IMR-90 (cell line): ENCODE results near the gene SLC38A4. TPM values are rescaled to one million over a fixed set of nuclear protein-coding genes. Genes with fewer than 3 reads are reported as not detected.

Experiments used
- ATAC-seq: fragments of 200-7000 bp; cut with Tn5 transposase; 2 replicates; pipeline ENCODE4 v1.9.1; 2020; ENCODE audit warnings: low read depth, mild to moderate bottlenecking, moderate library complexity
- BruUV-seq: library from RNA; stranded (reverse); fragments of 400-500 nt; replicated peaks from 2 replicates; lab custom pipeline; 2021; lab: Mats Ljungman, UMichigan
- CTCF ChIA-PET: fragments of 300-600 bp; formaldehyde crosslinking; extraction: SDS; loops from one replicate; lab custom pipeline; 2021; ENCODE audit warnings: antibody characterized with exemption; lab: Yijun Ruan, JAX
- POLR2A ChIA-PET: fragments of 300-600 bp; sonication (Branson Sonifier 250); formaldehyde crosslinking; loops from one replicate; lab custom pipeline; 2022; ENCODE audit warnings: antibody characterized with exemption; ENCODE audit not compliant: unreplicated experiment; lab: Charles Lee
- DNase-seq: peaks from one replicate; pipeline ENCODE4 v3.0.0; 2013
- H2AFZ ChIP-seq: replicated peaks from 2 replicates; pipeline ENCODE3; 2013; ENCODE audit warnings: low read length, mild to moderate bottlenecking; ENCODE audit not compliant: poor library complexity
- H2AK5ac ChIP-seq: 2 replicates; pipeline ENCODE4 v1.6.1; 2013; ENCODE audit warnings: low read depth, low read length, inconsistent platforms
- H2AK9ac ChIP-seq: replicated peaks from 2 replicates; pipeline ENCODE3; 2013; ENCODE audit warnings: mild to moderate bottlenecking, low read depth, low read length, moderate library complexity; ENCODE audit not compliant: poor library complexity
- H2BK120ac ChIP-seq: 2 replicates; pipeline ENCODE4 v1.6.1; 2013; ENCODE audit warnings: low read depth, low read length, inconsistent platforms
- H2BK15ac ChIP-seq: 3 replicates; pipeline ENCODE4 v1.6.1; 2013; ENCODE audit warnings: low read depth, low read length, inconsistent platforms
- H2BK20ac ChIP-seq: 2 replicates; pipeline ENCODE4 v1.6.1; 2013; ENCODE audit warnings: low read depth, mild to moderate bottlenecking, inconsistent platforms, low read length, moderate library complexity
- H2BK5ac ChIP-seq: 2 replicates; pipeline ENCODE4 v1.6.1; 2013; ENCODE audit warnings: mild to moderate bottlenecking, low read depth, low read length, inconsistent platforms; ENCODE audit not compliant: poor library complexity, severe bottlenecking
- H3K14ac ChIP-seq: replicated peaks from 2 replicates; pipeline ENCODE4 v1.6.1; 2013; ENCODE audit warnings: low read depth, low read length, inconsistent platforms
- H3K18ac ChIP-seq: 2 replicates; pipeline ENCODE4 v1.6.1; 2013; ENCODE audit warnings: low read depth, low read length, control low read depth
- H3K23ac ChIP-seq: 2 replicates; pipeline ENCODE4 v1.6.1; 2013; ENCODE audit warnings: low read depth, low read length, inconsistent platforms
- H3K27ac ChIP-seq: 2 replicates; pipeline ENCODE4 v1.5.1; 2013; ENCODE audit warnings: mild to moderate bottlenecking, control low read depth, low read length; ENCODE audit not compliant: insufficient read depth
- H3K27me3 ChIP-seq: 2 replicates; pipeline ENCODE4 v1.6.1; 2013; ENCODE audit warnings: low read length; ENCODE audit not compliant: control insufficient read depth, insufficient read depth
- H3K36me3 ChIP-seq: 2 replicates; pipeline ENCODE4 v1.6.1; 2013; ENCODE audit warnings: low read length, mixed read lengths; ENCODE audit not compliant: control insufficient read depth, insufficient read depth
- H3K4ac ChIP-seq: 2 replicates; pipeline ENCODE4 v1.6.1; 2013; ENCODE audit warnings: low read depth, low read length, inconsistent platforms
- H3K4me1 ChIP-seq: 2 replicates; pipeline ENCODE4 v1.6.1; 2013; ENCODE audit warnings: low read length, mixed read lengths; ENCODE audit not compliant: control insufficient read depth, insufficient read depth
- H3K4me2 ChIP-seq: 2 replicates; pipeline ENCODE4 v1.6.1; 2013; ENCODE audit warnings: low read depth, mild to moderate bottlenecking, control low read depth, low read length, moderate library complexity
- H3K4me3 ChIP-seq: 2 replicates; pipeline ENCODE4 v1.5.1; 2013; ENCODE audit warnings: low read depth, mild to moderate bottlenecking, control low read depth, low read length, moderate library complexity; ENCODE audit not compliant: insufficient read depth
- H3K56ac ChIP-seq: 2 replicates; pipeline ENCODE4 v1.6.1; 2013; ENCODE audit warnings: low read length, inconsistent platforms; ENCODE audit not compliant: insufficient read depth; ENCODE audit errors: extremely low read depth
- H3K79me1 ChIP-seq, 2 experiments: 2 replicates each; pipeline ENCODE4 v1.6.1; 2013; ENCODE audit warnings: low read length in 2 of 2, inconsistent platforms in 1 of 2, low read depth in 1 of 2
- H3K9ac ChIP-seq: 2 replicates; pipeline ENCODE4 v1.6.1; 2013; ENCODE audit warnings: low read depth, low read length, control low read depth
- H3K9me1 ChIP-seq: 2 replicates; pipeline ENCODE4 v1.6.1; 2013; ENCODE audit warnings: low read length, inconsistent platforms; ENCODE audit not compliant: insufficient read depth
- H3K9me3 ChIP-seq: 2 replicates; pipeline ENCODE4 v1.6.1; 2013; ENCODE audit warnings: low read length; ENCODE audit not compliant: control insufficient read depth, insufficient read depth
- H4K20me1 ChIP-seq: 2 replicates; pipeline ENCODE4 v1.6.1; 2013; ENCODE audit warnings: low read length, inconsistent platforms; ENCODE audit not compliant: insufficient read depth
- H4K5ac ChIP-seq: 2 replicates; pipeline ENCODE4 v1.6.1; 2013; ENCODE audit warnings: mild to moderate bottlenecking, low read depth, low read length, control low read depth
- H4K8ac ChIP-seq, 2 experiments: 2 replicates each; pipeline ENCODE4 v1.6.1; 2013; ENCODE audit warnings: low read depth in 2 of 2, low read length in 2 of 2, control low read depth in 1 of 2, inconsistent platforms in 1 of 2
- H4K91ac ChIP-seq: 2 replicates; pipeline ENCODE4 v1.6.1; 2013; ENCODE audit warnings: low read depth, low read length, inconsistent platforms; ENCODE audit not compliant: insufficient read depth
- BHLHE40 ChIP-seq: fragments of 150-350 bp; IDR thresholded peaks from 2 replicates; pipeline ENCODE4 v1.6.1; 2016; ENCODE audit warnings: mild to moderate bottlenecking, low read depth, low read length
- CEBPB ChIP-seq: IDR thresholded peaks from 2 replicates; pipeline ENCODE4 v1.6.1; 2012; ENCODE audit warnings: low read depth, low read length, improper control_type of control experiment
- CHD1 ChIP-seq: IDR thresholded peaks from 2 replicates; pipeline ENCODE4 v1.6.1; 2012; ENCODE audit warnings: low read depth, low read length, improper control_type of control experiment
- FOS ChIP-seq: fragments of 150-350 bp; IDR thresholded peaks from 2 replicates; pipeline ENCODE4 v1.6.1; 2016; ENCODE audit warnings: low read depth, low read length
- MAFK ChIP-seq: IDR thresholded peaks from 2 replicates; pipeline ENCODE4 v1.6.1; 2012; ENCODE audit warnings: low read depth, low read length, improper control_type of control experiment
- MAZ ChIP-seq: IDR thresholded peaks from 2 replicates; pipeline ENCODE4 v1.6.1; 2012; ENCODE audit warnings: low read depth, mild to moderate bottlenecking, low read length, improper control_type of control experiment, moderate library complexity, borderline replicate concordance
- MXI1 ChIP-seq: IDR thresholded peaks from 2 replicates; pipeline ENCODE4 v1.6.1; 2012; ENCODE audit warnings: low read depth, mild to moderate bottlenecking, low read length, moderate library complexity, borderline replicate concordance
- NFE2L2 ChIP-seq: fragments of 150-350 bp; IDR thresholded peaks from 2 replicates; pipeline ENCODE4 v1.6.1; 2016; ENCODE audit warnings: low read depth, mild to moderate bottlenecking, low read length
- POLR2A ChIP-seq: IDR thresholded peaks from 2 replicates; pipeline ENCODE4 v1.6.1; 2012; ENCODE audit warnings: mild to moderate bottlenecking, low read depth, low read length
- RAD21 ChIP-seq: IDR thresholded peaks from 2 replicates; pipeline ENCODE4 v1.6.1; 2012; ENCODE audit warnings: low read length, improper control_type of control experiment
- RCOR1 ChIP-seq: IDR thresholded peaks from 2 replicates; pipeline ENCODE4 v1.6.1; 2012; ENCODE audit warnings: mild to moderate bottlenecking, low read length, improper control_type of control experiment; ENCODE audit not compliant: insufficient replicate concordance
- RFX5 ChIP-seq: IDR thresholded peaks from 2 replicates; pipeline ENCODE4 v1.8.0; 2012; ENCODE audit warnings: low read depth, mild to moderate bottlenecking, low read length, moderate library complexity
- SMC3 ChIP-seq: fragments of 150-350 bp; IDR thresholded peaks from 2 replicates; pipeline ENCODE4 v1.6.1; 2016; ENCODE audit warnings: low read depth, mild to moderate bottlenecking, antibody characterized with exemption, low read length, moderate library complexity
- dilution Hi-C: fragments of 300-500 bp; cut with HindIII; formaldehyde crosslinking; loops from one replicate; pipeline ENCODE4 v1.14.3; 2018; ENCODE audit warnings: low sequenced_read_pairs; ENCODE audit not compliant: unreplicated experiment
- in situ Hi-C: fragments of 300-500 bp; cut with MboI; formaldehyde crosslinking; loops from 3 replicates; pipeline ENCODE4 v1.14.3; 2019; ENCODE audit warnings: low sequenced_read_pairs, inconsistent platforms, mixed read lengths
- intact Hi-C: fragments of 100-400 bp; cut with micrococcal nuclease; formaldehyde crosslinking; loops from 2 replicates; pipeline ENCODE4 v1.10.0; 2022
- polyA plus RNA-seq, 3 experiments: library from polyadenylated mRNA; depleted of rRNA; stranded (reverse); fragments of >200 nt; gene quantifications; 2 replicates each; pipeline ENCODE4 v1.2.3, GENCODE V29; 2012; ENCODE audit warnings: low replicate concordance in 1 of 3
- total RNA-seq: library from RNA; depleted of rRNA; stranded (reverse); fragments of >200 nt; gene quantifications from 2 replicates; pipeline ENCODE4 v1.2.3, GENCODE V29; 2012
- TF ChIP-seq, protein P1 (sequence below): conservative IDR thresholded peaks from 2 replicates; pipeline ENCODE4 v1.5.1; 2012; ENCODE audit warnings: mild to moderate bottlenecking, low read depth, low read length, improper control_type of control experiment
- TF ChIP-seq, protein P2 (sequence below): fragments of 150-350 bp; IDR thresholded peaks from 2 replicates; pipeline ENCODE4 v1.6.1; 2017; ENCODE audit warnings: mild to moderate bottlenecking, antibody characterized with exemption, low read length, low read depth
- TF ChIP-seq, protein P3 (sequence below): fragments of 150-350 bp; IDR thresholded peaks from 2 replicates; pipeline ENCODE4 v1.6.1; 2016; ENCODE audit warnings: low read depth, mild to moderate bottlenecking, low read length, moderate library complexity, borderline replicate concordance

The SLC38A4 gene
- total and polyA plus RNA-seq, 2 of the 4 experiments (the other 2 are of a cell fraction) = 2.3 to 2.7 TPM

DNA sequence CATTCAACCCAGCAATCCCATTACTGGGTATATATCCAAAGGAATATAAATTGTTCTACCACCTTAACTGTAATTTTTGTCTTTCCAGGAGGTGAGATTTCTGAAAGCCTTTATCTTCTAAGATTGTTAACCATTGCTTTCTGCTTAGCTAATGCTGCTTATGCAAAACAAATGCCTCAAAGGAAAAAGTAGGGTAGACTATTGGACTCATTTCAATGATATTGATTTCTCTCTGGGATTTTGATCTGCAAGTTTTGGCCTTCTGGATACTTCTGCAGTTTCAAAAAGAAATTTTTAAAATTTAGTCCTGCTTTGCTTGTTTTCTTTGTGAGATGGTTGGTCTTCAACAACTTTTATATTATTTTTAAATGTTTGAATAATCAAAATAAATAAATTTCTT is 108.6 kb downstream of the SLC38A4 start:
- no peak overlapping the region for H3K27ac ChIP-seq
- H3K9me1 ChIP-seq = no peaks in the 10 kb centered on the region
- no TSS peak for BruUV-seq
- H4K5ac ChIP-seq = no peak overlapping the region
- dilution Hi-C loops (no loop called here), intact Hi-C loops (no loop called here), in situ Hi-C loops (no loop called here)
- no peaks in the 10 kb centered on the region for H3K9me3 ChIP-seq
- H2BK5ac ChIP-seq = no peak overlapping the region
- no peak overlapping the region for H4K91ac ChIP-seq
- no peak for ATAC-seq
- CTCF ChIA-PET = no interaction called here
- no peak overlapping the region for H2AK9ac ChIP-seq
- H3K79me1 ChIP-seq = no peaks in the 10 kb centered on the region
- H3K4me3 ChIP-seq = no peak overlapping the region
- no peak overlapping the region for H4K8ac ChIP-seq
- H3K56ac ChIP-seq = no peak overlapping the region
- DNase-seq = no peak
- no peak overlapping the region for H3K4ac ChIP-seq
- H2BK120ac ChIP-seq = no peak overlapping the region
- no peak for TF ChIP-seq MXI1
- no peak for TF ChIP-seq MAZ
- TF ChIP-seq CEBPB = no peak
- TF ChIP-seq, protein P1, sequence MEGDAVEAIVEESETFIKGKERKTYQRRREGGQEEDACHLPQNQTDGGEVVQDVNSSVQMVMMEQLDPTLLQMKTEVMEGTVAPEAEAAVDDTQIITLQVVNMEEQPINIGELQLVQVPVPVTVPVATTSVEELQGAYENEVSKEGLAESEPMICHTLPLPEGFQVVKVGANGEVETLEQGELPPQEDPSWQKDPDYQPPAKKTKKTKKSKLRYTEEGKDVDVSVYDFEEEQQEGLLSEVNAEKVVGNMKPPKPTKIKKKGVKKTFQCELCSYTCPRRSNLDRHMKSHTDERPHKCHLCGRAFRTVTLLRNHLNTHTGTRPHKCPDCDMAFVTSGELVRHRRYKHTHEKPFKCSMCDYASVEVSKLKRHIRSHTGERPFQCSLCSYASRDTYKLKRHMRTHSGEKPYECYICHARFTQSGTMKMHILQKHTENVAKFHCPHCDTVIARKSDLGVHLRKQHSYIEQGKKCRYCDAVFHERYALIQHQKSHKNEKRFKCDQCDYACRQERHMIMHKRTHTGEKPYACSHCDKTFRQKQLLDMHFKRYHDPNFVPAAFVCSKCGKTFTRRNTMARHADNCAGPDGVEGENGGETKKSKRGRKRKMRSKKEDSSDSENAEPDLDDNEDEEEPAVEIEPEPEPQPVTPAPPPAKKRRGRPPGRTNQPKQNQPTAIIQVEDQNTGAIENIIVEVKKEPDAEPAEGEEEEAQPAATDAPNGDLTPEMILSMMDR = no peak
- TF ChIP-seq, protein P2, sequence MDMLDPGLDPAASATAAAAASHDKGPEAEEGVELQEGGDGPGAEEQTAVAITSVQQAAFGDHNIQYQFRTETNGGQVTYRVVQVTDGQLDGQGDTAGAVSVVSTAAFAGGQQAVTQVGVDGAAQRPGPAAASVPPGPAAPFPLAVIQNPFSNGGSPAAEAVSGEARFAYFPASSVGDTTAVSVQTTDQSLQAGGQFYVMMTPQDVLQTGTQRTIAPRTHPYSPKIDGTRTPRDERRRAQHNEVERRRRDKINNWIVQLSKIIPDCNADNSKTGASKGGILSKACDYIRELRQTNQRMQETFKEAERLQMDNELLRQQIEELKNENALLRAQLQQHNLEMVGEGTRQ = no peak
- TF ChIP-seq CHD1 = no peak
- TF ChIP-seq, protein P3, sequence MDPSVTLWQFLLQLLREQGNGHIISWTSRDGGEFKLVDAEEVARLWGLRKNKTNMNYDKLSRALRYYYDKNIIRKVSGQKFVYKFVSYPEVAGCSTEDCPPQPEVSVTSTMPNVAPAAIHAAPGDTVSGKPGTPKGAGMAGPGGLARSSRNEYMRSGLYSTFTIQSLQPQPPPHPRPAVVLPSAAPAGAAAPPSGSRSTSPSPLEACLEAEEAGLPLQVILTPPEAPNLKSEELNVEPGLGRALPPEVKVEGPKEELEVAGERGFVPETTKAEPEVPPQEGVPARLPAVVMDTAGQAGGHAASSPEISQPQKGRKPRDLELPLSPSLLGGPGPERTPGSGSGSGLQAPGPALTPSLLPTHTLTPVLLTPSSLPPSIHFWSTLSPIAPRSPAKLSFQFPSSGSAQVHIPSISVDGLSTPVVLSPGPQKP = no peak
- TF ChIP-seq RFX5 = no peak
- no peak for TF ChIP-seq RAD21
- TF ChIP-seq SMC3 = no peak
- TF ChIP-seq NFE2L2 = no peak
- TF ChIP-seq MAFK = no peak
- no peak for TF ChIP-seq BHLHE40
- no peak for TF ChIP-seq FOS
- no peak for TF ChIP-seq RCOR1
- no peak for TF ChIP-seq POLR2A
- H3K27me3 ChIP-seq = no peaks in the 10 kb centered on the region; the same call in 1 of the 2 replicates
- H3K4me2 ChIP-seq = no peak overlapping the region
- H3K4me1 ChIP-seq = no peaks in the 10 kb centered on the region
- H3K36me3 ChIP-seq = no peaks in the 10 kb centered on the region
- no peaks in the 10 kb centered on the region for H4K20me1 ChIP-seq
- H2AK5ac ChIP-seq = no peak overlapping the region
- no peak overlapping the region for H3K14ac ChIP-seq
- no peak overlapping the region for H3K23ac ChIP-seq
- H3K18ac ChIP-seq = no peak overlapping the region
- no peak overlapping the region for H2AFZ ChIP-seq
- no peak overlapping the region for H2BK15ac ChIP-seq
- H2BK20ac ChIP-seq = no peak overlapping the region
- H3K9ac ChIP-seq = no peak overlapping the region
- POLR2A ChIA-PET = no interaction called here
